Measurements from ENCODE around the gene SLC1A2. TPM values are rescaled to one million over a fixed set of nuclear protein-coding genes. Genes with fewer than 3 reads are reported as not detected.

Gene SLC1A2
- total RNA-seq, 1 experiment from 2014 or later = 0.50 TPM

DNA sequence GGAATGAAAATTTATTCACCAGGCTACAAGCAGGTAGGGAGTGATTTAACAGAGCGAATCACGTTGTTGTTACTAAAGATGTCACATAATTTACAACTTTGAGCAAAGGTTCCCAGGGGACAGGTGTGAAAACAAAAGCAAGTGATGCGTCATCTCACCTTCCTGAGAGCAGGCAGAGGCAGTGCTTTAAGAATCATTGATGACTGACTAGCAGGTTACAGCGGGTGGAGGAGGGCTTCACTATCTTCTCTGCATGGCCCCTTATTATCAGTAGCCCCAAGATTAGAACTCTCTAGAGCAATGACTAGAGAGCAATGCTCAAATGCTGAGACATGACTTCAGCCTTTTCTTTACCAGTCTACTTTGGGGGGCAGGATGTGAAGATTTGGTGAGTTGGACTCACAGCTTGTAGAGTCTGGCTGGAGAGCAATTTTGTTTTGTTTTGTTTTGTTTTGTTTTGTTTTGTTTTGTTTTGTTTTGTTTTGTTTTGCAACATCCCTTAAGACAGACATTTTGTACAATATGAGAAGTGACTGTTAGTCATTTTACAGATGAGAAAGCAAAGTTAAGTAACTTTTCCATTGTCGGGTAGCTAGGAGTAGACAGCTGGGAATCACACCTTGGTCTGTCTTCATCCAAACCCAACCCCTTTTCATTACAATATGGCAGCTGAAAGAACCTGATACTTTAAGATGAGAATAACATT lies 84.8 kb downstream of the SLC1A2 start:
- Histone ChIP-seq H3K4me2 (ENCODE audit: insufficient read depth, insufficient read length, low read length) (no peak overlapping the region), H2BK15ac (ENCODE audit: low read depth, low read length) (no peak overlapping the region), H2BK120ac (ENCODE audit: low read depth, low read length, poor library complexity, severe bottlenecking) (no peak overlapping the region), H3K4me1 (ENCODE audit: insufficient read depth, low read length) (no peaks in the 10 kb centered on the region; the same call in 1 of the 2 replicates), H4K20me1 (ENCODE audit: control insufficient read depth, insufficient read depth, insufficient read length) (no peaks in the 10 kb centered on the region), H2BK12ac (ENCODE audit: insufficient read length, low read depth, low read length) (no peak overlapping the region), H3K23ac (ENCODE audit: insufficient read length, low read depth, low read length) (no peak overlapping the region), H3K79me1 (ENCODE audit: insufficient read depth, low read depth, low read length, poor library complexity, severe bottlenecking) (no peaks in the 10 kb centered on the region), H3K23me2 (ENCODE audit: insufficient read length, low read depth, low read length, poor library complexity, severe bottlenecking) (no peaks in the 10 kb centered on the region), H3K27ac (ENCODE audit: insufficient read length, low read depth, low read length) (no peak overlapping the region), H4K91ac (ENCODE audit: insufficient read length, low read depth, low read length) (no peak overlapping the region), H2BK5ac (ENCODE audit: insufficient read length, low read length) (no peak overlapping the region), H2AK5ac (ENCODE audit: insufficient read length, low read length) (no peak overlapping the region), H3K79me2 (ENCODE audit: insufficient read depth, low read length) (no peaks in the 10 kb centered on the region), H3T11ph (ENCODE audit: low read length) (no peak overlapping the region), H3K9me3 (ENCODE audit: control insufficient read depth, low read depth, low read length) (no peaks in the 10 kb centered on the region), H3K4ac (ENCODE audit: low read depth, low read length) (no peak overlapping the region), H2BK20ac (ENCODE audit: low read depth, low read length, poor library complexity, severe bottlenecking) (no peak overlapping the region), H3K14ac (ENCODE audit: insufficient read depth, low read length) (no peak overlapping the region), H4K8ac (replicated peaks; ENCODE audit: insufficient read length, low read depth, low read length) (no peak overlapping the region), H3K56ac (ENCODE audit: insufficient read length, low read depth, low read length) (no peak overlapping the region), H3K18ac (ENCODE audit: insufficient read length, low read depth, low read length) (no peak overlapping the region), H3K27me3 (ENCODE audit: insufficient read depth, low read length) (peaks cover 7% of the 10 kb centered on the region; the same call in 1 of the 2 replicates), H3K9ac (ENCODE audit: extremely low read depth, insufficient read length, low read length) (no peak overlapping the region), H2AFZ (ENCODE audit: low read length) (no peak overlapping the region), H4K5ac (ENCODE audit: insufficient read length, low read depth, low read length) (no peak overlapping the region)
- H3K27ac Mint-ChIP-seq = no peak overlapping the region
- H3K9me3 Mint-ChIP-seq = peaks cover 22 to 23% of the 10 kb centered on the region in 2 experiments
- peaks cover 14 to 24% of the 10 kb centered on the region in 2 experiments for H3K4me1 Mint-ChIP-seq
- WGBS (ENCODE audit: extremely low coverage, insufficient read length, low lambda C conversion rate) = no CpG with 5 or more reads among the region's 5 CpGs
- TF ChIP-seq, protein P1, sequence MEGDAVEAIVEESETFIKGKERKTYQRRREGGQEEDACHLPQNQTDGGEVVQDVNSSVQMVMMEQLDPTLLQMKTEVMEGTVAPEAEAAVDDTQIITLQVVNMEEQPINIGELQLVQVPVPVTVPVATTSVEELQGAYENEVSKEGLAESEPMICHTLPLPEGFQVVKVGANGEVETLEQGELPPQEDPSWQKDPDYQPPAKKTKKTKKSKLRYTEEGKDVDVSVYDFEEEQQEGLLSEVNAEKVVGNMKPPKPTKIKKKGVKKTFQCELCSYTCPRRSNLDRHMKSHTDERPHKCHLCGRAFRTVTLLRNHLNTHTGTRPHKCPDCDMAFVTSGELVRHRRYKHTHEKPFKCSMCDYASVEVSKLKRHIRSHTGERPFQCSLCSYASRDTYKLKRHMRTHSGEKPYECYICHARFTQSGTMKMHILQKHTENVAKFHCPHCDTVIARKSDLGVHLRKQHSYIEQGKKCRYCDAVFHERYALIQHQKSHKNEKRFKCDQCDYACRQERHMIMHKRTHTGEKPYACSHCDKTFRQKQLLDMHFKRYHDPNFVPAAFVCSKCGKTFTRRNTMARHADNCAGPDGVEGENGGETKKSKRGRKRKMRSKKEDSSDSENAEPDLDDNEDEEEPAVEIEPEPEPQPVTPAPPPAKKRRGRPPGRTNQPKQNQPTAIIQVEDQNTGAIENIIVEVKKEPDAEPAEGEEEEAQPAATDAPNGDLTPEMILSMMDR (conservative IDR thresholded peaks at IDR 0.05) = no peak
- H3K27me3 Mint-ChIP-seq (ENCODE audit: low read depth) = peaks cover 55% of the 10 kb centered on the region
- no peak overlapping the region for H3K4me3 Mint-ChIP-seq
- peaks cover 0 to 18% (median 5%) of the 10 kb centered on the region in 3 experiments; a peak in 5 of 7 replicates for H3K36me3 Mint-ChIP-seq (ENCODE audit: insufficient read depth in 1 of 3, low read depth in 3 of 3)
- DNase-seq = no peak

Measured in H9 (cell line).